Stimulated activated CD4-positive, alpha-beta T cell treated with anti-CD3 and anti-CD28 coated beads, Interleukin-4, amount 100 ng/mL, for 48 hours (primary cell): ENCODE measurements around the gene PEPD.

Experiments
- DNase-seq, 2 donors: peaks; one replicate each; pipeline ENCODE4 v3.0.0-alpha.2; 2020; ENCODE audit warnings: low read depth in 2 of 2

The PEPD gene

DNA sequence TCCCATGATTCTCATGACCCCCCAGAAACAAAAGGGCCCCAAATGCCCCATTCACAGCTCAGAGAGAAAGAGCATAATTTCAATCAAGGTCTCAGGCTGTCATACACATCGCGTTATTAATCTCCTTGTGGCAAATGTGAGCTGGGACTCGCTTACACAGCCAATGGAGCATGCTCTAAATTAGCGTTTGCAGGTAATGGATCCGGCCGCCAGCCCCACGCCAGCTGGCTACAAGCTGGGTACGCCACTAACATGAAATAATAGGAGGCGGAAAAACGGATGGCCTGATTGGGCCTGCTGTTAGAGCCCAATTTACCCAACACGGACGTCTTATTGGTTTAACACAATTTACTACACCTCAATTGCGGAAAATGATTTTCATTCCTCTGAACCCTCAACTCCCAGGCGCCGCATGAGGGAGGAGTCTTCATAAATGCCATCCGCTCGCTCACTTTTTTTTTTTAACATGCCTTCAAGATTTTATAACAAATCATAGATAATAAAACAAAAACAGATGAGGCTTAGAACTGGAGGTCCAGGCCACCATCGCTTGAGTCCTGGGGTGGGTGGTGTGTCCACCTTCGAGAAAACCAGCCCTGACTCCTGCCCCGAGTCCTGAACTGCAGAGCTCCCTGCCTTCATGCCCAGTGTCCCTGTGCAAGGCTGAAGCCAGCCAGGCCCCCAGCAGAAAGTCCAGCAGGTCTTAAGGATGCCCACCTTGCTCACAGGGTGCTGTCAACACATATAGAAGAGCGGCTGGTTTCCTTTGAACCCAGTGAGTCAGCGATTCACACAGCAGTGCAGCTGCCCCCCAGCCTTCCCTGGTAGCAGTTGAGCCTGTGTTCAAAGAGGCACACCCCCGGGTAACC, 62.1 kb downstream of the PEPD start:
- no peak for DNase-seq

DNA sequence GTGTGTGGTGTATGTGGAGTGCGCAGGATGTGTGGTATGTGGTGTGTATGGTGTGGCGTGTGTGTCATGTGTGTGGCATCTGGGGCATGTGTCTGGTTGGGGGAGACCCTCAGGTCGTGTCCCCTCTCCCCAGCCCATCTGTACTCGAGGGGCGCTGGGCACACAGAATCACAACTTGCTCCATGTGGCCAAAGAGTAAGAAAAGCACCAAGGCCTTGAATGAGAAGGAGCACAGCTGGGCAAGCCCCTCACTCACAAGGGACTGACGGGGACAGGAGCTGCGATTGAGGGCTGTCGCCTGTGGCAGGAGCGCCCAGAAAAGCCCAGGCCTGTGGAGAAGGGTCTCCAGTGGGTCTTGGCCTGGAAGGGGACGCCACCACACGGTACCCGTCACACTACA, 62.8 kb downstream of the PEPD start:
- DNase-seq: no peak

DNA sequence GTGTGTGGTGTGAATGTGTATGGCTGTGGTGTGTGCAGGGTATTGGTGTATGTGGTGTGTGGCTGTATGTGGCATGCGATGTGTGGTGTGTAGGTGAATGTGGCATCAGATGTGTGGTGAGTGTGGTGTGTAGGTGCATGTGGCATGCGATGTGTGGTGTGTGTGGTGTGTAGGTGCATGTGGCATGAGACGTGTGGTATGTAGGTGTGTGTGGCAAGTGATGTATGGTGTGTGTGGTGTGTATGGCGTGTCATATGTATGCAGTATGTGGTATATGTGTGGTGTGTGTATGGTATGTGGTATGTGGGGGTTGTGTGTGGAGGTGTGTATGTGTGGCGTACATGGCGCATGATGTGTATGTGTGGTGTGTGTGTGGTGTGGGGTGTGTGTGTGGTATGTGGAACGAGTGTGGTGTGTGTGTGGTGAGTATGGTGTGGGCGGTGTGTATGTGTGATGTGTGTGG, 63.4 kb downstream of the PEPD start:
- no peak for DNase-seq

DNA sequence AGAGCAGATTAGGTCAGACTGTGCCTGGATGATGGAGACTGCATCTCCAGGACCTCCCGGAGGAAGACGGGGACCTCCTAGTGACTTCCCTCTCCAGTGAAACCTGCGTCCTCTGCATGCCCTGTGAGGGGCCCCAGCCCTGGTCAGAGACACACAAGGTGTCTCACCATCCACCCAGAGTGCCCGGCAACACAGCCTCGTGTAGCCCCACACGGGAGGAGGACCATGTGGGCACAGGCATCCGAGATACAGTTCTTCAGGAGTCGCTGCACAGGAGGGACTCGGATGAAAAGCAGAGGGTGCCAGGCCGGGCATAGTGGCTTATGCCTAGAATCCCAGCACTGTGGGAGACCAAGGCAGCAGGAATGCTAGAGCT, 64.8 kb downstream of the PEPD start:
- DNase-seq: no peak

DNA sequence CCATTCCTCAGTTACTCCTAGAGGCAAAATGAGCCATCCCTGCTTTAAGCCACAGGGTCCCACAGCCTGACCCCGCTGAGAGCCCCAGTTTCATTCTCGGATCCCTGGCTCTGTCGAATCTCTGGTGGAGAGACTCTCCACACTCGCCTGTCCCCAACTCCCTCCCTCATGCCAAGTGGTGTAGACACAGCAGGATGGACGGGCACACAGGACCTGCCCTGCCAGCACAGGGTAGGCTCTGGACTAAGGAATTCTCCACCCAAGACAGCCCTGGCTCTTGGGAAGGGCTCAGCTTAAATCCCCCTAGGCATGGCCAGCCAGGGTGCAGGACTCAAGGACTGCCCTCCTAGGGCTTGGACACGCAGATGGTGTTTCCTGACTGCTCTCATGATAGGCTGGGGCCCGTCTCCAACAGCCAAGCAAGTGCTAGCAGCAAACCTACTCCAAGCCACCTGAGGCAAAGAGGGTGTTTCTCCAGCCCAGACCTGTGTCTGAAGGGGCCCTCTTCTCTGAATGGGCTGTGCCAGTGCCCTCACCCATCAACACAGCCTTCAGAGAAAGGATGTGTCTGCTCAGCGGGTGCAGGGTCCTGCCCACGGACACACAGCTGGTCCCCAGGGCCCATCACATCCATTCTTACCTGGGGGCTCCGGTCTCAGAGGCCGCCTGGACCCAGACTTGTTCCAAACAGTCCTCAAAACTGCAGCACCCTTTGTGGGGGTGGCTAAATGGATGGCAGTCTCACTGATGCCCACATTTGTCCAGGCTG, 65.3 kb downstream of the PEPD start:
- DNase-seq: no peak

DNA sequence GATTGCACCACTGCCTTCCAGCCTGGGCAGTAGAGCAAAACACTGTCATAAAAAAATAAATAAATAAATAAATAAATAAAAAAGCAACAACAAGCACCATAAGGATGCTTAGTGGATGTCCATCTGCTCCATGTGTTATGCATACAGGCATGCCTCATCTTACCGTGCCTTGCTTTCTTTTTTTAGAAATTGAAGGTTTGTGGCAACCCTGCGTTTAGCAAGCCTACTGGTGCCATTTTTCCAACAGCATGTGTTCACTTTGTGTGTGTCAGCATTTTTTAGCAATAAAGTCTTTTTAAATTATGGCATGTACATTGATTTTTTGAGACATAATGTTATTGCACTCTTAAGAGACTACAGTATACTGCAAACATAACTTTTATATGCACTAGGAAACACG, 68.3 kb downstream of the PEPD start:
- DNase-seq: no peak

DNA sequence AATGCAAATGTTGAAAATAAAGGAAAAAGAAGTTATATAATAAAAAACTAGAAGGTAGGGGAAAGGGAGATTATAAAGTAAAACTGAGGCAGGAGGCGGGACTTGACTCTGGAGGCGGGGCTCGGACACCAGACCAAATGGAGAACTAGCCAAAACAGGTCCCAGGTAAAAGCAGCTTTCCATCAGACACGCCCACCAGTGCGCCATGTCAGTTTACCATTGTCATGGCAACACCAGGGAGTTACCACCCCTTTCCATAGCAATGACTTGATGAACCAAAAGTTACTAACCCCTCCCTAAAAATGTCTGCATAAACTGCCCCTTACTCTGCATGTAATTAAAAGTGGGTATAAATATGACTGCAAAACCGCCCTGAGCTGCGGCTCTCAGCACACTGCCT, 70.9 kb downstream of the PEPD start:
- no peak for DNase-seq

DNA sequence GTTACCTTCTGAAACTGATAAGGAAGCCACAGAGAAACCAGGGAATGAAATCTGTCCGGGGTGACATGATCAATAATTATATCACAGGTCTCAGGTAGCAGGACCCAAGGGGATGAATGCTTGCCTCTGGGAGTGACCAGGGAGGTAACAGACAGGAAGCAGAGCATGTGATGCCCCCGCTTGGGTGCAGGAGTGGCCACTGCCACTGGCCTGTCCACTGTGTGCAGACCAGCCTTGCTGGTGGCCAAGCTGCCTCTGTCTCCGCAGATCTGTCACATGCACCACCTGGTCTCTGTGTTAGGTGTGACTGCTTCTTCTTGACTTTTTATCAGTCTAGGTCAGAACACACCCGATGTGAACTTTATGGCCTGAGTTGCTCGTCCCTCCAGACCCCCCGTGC, 71.8 kb downstream of the PEPD start:
- no peak for DNase-seq

DNA sequence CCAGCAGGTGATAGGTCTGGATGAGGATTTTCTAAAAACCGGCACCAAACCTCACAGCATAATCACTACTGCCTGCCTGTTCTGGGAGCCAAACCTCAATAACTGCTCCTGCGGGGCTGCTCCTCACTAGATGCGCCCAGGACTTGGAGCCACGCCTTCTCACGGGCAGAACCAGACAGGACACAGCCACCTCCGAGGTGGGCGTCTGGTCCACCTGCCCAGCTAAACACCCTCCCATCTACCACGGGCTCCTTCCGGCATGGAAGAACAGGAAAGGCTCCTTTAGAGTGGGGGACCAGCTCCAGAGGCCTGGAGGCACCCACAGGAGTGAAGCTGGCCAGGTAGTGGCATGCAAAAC, 73.5 kb downstream of the PEPD start:
- DNase-seq: no peak

DNA sequence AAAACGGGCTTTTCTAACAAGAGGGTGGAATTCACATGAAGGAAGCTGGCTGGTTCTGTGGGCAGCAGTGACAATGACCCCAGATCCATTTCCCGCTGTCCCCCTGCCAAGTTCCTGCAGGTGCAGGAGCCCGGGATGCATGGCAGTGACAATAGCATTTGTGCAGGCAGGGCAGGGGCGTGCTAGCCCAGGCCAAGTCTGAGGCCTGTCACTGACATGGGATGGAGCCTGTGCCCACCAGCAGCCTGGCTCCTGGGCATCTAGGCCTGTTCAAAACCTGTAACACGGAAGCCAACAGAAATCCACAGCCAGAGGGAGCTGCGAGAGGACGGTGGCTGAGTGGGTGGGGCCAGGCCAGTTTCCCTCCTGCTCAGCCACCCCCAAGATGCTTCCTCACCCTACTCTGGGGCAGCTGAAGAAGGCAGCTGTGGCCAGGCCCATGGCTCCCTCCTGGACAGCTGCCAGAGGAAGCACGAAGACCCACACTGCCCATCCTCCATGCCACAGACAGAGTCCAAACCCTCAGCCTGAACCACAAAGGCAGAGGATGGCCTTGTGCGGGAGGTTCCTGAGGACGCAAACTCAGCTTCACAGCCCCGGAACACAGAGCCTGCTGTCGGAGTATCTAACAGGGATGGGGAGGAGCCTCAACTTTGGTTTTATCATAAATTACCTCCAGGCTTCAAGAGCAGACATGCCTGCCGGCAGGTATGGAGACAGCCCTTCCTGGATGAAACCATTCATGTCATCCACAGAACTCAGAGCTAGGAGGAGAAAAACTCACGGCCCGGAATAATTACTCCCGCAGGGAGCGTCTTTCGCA, 74.0 kb downstream of the PEPD start:
- no peak for DNase-seq

DNA sequence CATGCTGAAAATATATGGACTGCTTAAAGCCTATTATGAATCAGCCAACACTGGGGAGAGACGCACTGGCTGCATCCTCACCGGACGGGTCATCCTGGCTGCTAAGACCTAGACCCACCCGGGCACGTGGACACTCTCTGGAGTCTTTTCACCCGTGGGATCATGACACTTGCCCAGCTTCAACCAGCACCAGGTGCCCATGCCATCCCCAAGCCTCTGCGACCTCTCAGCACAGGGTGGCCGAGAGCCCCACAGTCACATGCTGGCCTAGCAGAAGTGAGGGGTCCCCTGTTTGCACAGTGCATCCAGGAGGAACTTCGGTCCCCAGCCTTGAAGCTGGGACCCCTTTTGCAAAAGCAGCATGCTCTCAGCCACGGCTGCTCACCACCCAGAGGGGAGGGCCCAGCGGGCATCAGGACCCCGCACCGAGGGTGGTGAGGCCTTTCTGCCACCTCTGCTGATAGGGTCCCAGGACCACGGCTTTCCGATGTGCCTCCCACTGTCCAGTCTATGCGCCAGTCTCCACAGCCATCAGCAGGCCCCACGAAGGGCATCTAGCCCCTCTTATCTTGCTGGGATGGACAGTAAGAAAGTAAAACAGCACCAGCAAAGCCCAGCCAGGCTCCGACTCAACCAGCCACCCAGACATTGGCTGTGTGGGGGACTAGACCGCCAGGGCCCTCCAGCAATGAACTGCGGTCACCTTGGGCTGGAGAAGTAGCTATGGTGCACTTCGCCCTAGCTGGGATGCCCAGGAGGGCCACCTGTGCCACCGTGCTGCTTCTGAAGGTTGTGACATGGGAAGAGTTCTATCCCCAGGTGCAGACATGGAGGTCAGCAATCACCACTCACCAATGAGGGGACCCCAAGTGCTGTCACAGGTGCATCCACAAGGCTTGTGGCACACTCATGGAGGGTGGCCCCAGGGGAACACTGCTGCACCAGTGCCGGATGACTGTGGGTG, 75.0 kb downstream of the PEPD start:
- DNase-seq: no peak

DNA sequence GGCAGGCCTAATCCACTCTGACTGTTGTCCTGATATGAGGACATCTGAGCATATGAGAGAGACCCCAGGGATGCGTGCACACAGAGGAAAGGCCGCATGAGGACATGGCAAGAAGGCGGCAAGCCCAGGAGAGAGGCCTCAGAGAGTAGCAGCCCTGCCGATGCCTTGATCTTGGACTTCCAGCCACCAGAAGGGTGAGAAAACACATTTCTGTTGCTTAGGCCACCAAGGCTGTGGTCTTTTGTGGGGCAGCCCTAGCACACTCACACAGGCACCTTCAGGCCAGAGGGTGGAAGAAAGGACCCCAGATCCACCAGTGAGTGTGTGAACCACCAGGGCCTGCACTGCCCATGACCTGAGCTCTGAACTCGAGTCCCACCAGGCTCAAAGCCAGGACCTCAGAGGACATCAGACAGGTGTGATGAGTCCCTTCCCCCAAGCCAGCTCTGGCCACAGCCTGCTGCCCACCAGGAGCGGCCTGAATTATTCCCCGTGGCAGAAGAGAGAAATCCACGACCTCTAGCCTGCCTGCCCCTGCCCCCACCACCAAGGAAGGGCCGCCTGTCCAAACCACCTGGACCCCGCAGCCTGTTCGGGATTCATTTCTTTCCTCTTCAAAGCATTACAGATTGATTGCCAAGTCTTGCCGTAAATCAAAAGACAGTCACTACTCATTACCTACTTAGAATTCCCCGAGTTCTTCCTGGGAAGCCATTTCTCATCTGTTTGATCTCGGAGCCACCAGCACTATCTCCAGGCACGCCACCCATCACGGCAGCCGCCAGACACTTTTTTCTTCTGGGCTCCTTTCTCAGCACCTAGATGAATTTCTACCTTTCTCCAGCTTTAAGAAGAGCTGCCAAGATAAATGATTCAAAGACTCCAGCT, 75.9 kb downstream of the PEPD start:
- DNase-seq: no peak

DNA sequence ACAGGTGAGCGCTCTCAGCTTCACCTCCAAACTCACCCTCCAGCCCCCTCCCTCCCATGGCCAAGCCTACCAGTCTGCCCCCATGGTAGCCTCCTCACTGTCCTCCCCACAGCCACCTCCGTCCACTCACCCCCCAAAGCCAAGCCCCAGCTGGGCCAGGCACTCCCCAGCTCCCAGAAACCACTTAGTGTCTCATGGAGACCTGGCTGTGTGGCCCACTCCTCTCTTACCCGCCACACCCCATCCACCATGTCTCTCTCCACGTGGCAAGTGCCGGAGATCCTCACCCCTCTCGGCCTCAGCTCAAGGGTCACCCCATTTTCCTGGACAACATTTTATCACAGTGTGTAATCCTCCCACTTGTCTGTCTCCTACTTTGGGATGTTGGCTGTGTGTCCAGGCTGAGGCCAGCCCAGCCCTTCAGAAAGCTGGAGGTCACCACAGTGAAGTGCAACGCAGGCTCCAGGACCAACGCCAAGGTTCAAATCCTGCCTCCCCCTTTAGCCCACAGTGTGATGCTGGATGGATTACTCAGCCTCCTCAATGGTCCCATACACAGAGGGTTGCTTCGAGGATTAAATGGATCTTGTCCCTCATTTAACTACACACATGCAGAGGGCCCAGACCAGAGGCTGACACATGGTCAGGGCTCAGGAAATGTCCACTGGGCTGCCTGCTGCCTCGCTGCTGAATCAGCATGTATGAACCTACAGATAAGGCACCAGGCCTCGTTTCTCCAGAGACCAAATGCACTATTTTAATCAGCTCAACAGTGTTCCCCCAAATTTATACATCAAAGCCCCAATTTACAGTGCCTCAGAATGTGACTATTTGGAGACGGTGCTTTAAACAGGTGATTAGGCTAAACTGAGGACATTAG, 76.8 kb downstream of the PEPD start:
- no peak for DNase-seq

DNA sequence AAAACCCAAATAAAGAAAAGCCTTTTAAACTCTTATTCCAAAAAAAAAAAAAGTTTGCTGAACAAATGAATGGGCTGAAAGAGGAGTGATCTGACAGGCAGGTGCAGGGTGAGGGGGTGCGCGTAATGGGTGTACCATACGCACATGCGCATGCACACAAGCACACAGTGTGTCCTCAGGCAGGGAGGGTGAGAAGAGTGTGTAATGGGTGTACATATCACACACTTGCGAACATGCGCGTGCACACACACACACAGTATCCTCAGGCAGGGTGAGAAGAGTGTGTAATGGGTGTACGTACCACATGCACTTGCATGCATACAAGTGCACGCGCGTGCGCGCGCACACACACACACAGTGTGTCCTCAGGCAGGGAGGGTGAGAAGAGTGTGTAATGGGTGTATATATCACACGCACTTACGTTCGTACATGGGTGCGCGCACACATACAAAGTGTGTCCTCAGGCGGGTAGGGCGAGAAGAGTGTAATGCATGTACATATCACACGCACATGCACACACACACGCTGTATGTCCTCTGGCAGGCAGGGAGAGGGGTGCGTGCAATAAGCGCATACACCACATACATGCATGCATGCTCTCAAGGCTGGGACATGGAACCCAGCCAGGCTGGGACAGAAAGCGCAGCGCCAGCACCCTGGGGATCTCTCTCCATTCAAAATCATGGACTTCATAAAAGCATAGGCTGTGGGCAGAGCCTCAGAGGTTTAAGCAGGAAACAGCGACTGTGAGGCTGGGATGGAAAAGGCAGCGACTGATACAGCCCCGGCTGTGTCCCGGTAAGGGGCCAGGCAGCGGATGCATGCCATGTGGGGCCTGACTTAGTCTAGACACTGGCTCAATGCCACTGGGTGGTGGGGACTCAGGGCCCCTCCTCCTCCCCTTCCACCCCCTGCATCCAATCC, 77.7 kb downstream of the PEPD start:
- DNase-seq: no peak

DNA sequence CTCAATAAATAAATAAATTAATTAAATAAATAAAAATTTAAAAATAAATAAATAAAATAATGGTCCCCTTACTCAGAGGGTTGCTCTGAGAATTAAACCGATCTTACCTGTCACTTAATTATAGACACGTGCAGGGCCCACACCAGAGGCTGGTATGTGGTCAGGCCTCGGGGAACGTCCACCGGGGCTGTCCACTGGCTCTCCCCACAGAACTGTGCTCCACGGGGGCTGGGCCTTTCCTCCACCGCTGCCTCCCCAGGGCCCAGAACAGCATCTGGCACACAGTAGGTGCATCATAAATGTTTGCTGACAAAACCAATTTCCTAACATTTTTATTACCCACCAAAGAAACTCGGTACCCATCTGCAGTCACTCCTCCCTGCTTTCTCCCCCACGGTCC, 78.9 kb downstream of the PEPD start:
- no peak for DNase-seq

DNA sequence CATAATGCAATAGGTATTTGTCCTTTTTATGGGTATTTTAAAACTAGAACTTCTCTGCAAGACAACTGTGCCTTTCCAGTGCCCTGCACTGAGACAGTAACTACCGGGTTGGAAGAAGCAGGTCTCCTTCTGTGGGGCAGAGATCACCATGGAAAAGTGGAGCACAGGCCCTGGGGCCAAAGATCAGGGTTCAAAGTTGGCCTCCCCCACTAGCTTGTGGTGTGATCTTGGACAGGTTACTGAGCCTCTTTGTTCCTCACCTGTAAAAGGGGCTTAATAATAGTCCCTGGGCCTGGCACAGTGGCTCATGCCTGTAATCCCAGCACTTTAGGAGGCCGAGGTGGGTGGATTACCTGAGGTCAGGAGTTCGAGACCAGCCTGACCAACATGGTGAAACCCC, 79.8 kb downstream of the PEPD start:
- no peak for DNase-seq

DNA sequence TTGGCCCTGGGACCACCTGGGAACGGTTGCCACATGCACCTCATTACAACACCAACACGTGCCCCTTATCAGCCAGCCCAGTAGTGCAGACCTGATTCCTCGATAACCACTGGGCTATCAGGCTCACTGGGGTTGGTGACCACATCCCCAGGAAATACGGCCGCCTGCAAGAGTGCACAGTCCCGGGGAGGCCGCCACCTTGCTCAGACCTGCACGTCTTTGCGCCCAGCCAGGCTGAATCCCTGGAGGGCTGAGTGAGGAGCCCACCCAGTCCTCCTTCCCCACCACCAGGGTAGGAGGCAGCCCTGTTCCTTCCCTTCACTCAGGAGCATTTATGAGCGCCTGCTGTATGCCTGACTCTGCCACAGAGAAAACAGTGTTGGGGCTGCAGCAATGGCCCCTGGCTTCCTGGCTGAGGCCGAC, 80.3 kb downstream of the PEPD start:
- DNase-seq: no peak

DNA sequence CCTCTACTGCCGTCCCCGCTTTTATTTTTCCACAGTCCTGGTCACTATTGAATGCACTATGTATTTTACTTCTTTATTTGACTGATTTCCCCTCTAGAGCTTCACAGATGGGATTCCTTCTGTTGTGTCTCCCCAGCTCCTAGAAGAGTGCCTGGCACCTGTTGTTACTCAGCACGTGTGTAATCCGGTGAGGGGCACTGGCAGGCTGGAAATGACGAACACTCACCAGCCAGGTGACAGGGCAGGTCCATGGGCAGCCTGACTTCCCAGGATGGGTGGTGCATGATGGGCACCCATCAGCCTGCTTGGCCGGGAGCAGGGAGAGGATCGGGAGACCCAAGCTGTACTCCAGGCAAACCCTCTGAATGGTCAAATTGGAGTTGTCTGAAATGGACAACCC, 80.9 kb downstream of the PEPD start:
- no peak for DNase-seq
